PFSK-1 (cell line): Measurements from ENCODE around the gene METTL22.

Source experiments
- FOXP2 ChIP-seq: optimal IDR thresholded peaks from 2 replicates; pipeline ENCODE3; 2011; ENCODE audit warnings: borderline replicate concordance, control low read depth, inconsistent platforms; ENCODE audit not compliant: insufficient read depth; ENCODE audit errors: extremely low read length, extremely low read depth
- POLR2AphosphoS5 ChIP-seq: IDR thresholded peaks from 2 replicates; pipeline ENCODE4 v1.6.1; 2012; ENCODE audit warnings: low read depth, mild to moderate bottlenecking, control low read depth, low read length, moderate library complexity
- SIN3A ChIP-seq: IDR thresholded peaks from 2 replicates; pipeline ENCODE4 v1.6.1; 2012; ENCODE audit warnings: mild to moderate bottlenecking, low read length, moderate library complexity, borderline replicate concordance; ENCODE audit not compliant: insufficient read depth
- TAF1 ChIP-seq: IDR thresholded peaks from 2 replicates; pipeline ENCODE4 v1.6.1; 2012; ENCODE audit warnings: low read length, control low read depth, borderline replicate concordance; ENCODE audit not compliant: insufficient read depth
- TF ChIP-seq, protein P1 (sequence below), 2 experiments: IDR thresholded peaks; 2 replicates each; pipeline versions ENCODE4 v1.6.1 to v1.8.0; 2011 to 2012; ENCODE audit warnings: low read depth in 2 of 2, low read length in 2 of 2, control low read depth in 1 of 2, inconsistent platforms in 1 of 2, mild to moderate bottlenecking in 1 of 2, moderate library complexity in 1 of 2; ENCODE audit not compliant: insufficient read depth in 1 of 2

Gene METTL22

DNA sequence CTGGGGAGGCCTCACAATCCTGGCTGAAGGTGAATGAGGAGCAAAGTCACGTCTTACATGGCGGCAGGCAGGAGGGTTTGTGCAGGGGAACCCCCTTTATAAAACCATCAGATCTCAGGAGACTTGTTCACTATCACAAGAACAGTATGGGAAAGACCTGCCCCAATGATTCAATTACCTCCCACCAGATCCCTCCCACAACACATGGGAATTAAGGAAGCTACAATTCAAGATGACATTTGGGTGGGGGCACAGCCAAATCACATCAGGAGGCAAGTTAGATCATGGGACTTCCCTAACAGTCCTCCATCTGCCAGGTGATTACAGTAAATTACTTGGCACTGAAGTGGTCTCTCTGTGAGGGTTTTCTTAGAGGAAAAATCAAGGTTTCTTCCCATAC, 36.5 kb upstream of the METTL22 start:
- TF ChIP-seq, protein P1, sequence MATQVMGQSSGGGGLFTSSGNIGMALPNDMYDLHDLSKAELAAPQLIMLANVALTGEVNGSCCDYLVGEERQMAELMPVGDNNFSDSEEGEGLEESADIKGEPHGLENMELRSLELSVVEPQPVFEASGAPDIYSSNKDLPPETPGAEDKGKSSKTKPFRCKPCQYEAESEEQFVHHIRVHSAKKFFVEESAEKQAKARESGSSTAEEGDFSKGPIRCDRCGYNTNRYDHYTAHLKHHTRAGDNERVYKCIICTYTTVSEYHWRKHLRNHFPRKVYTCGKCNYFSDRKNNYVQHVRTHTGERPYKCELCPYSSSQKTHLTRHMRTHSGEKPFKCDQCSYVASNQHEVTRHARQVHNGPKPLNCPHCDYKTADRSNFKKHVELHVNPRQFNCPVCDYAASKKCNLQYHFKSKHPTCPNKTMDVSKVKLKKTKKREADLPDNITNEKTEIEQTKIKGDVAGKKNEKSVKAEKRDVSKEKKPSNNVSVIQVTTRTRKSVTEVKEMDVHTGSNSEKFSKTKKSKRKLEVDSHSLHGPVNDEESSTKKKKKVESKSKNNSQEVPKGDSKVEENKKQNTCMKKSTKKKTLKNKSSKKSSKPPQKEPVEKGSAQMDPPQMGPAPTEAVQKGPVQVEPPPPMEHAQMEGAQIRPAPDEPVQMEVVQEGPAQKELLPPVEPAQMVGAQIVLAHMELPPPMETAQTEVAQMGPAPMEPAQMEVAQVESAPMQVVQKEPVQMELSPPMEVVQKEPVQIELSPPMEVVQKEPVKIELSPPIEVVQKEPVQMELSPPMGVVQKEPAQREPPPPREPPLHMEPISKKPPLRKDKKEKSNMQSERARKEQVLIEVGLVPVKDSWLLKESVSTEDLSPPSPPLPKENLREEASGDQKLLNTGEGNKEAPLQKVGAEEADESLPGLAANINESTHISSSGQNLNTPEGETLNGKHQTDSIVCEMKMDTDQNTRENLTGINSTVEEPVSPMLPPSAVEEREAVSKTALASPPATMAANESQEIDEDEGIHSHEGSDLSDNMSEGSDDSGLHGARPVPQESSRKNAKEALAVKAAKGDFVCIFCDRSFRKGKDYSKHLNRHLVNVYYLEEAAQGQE (IDR thresholded peaks at IDR 0.05; ENCODE audit: insufficient read depth in 1 of 2, low read depth in 2 of 2, low read length in 2 of 2) = no peak
- TF ChIP-seq SIN3A (no peak), POLR2AphosphoS5 (no peak), TAF1 (no peak), FOXP2 (no peak)

DNA sequence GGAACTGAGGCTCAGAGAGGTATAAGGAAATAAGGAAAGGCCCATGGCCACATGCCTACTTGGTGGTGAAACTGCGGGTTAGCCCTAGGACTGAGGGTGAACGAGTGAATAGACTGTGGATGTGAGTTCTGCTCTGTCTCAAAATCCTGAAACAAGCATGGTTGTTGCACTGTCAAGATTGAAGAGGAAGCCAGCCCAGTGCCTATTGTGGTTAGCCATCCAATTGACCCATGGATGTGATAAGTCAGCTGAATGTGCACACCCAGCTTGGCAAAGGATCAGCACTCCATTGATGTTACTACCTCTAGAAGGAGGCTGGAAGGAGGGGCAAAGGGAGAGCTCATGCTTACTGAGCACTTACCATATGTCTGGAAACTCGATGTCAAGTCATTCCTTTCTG, 35.6 kb upstream of the METTL22 start:
- TF ChIP-seq TAF1 (no peak), FOXP2 (no peak), SIN3A (no peak), POLR2AphosphoS5 (no peak)
- TF ChIP-seq, protein P1 (IDR thresholded peaks at IDR 0.05; ENCODE audit: insufficient read depth in 1 of 2, low read depth in 2 of 2, low read length in 2 of 2) = no peak

DNA sequence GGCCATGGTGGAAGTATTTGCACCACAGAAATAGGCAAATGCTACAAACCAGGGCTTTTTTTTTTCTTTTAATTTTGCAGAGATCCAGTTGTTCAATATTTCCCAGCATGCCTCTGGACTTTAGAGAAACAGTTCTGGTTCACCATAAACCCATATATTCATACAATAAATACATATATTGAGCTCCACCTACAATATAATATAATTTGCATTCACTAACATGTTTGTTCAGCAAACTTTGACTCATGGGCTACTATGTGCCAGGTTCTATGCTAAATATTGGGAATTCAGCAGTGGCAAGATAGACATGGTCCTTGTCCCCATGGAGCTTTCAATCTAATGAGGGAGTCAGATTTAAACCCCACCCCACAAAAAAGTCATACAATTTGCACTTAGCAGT, 34.4 kb upstream of the METTL22 start:
- TF ChIP-seq FOXP2 (no peak), POLR2AphosphoS5 (no peak), SIN3A (no peak), TAF1 (no peak)
- TF ChIP-seq, protein P1 (IDR thresholded peaks at IDR 0.05; ENCODE audit: insufficient read depth in 1 of 2, low read depth in 2 of 2, low read length in 2 of 2) = no peak

DNA sequence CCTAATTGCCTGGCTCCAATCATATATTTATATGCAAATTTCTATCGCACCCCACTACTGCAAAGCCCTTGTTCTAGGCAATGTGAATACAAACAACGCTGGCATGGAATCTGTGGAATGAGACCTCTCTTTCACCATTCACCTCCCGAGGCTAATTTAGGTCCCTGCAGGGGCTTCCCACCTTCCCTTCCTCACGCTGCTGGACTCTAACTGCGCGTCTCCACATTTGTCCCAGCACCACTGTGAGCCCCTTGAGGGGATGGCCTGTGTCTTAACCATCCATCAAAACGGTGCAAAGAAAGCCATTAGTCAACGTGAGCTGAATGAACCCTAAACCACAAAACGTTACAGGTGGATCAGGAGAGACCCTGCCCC, 32.8 kb upstream of the METTL22 start:
- TF ChIP-seq, protein P1 (IDR thresholded peaks at IDR 0.05; ENCODE audit: insufficient read depth in 1 of 2, low read depth in 2 of 2, low read length in 2 of 2) = no peak
- no peak for TF ChIP-seq TAF1
- no peak for TF ChIP-seq POLR2AphosphoS5
- TF ChIP-seq SIN3A = no peak
- TF ChIP-seq FOXP2 = no peak
